ENCODE data around the gene TMED3. TPM values are rescaled to one million over a fixed set of nuclear protein-coding genes. Genes with fewer than 3 reads are reported as not detected.

TMED3 gene
- total and polyA plus RNA-seq, 10 donors: 28.2 to 76.6 (median 38.6) TPM

DNA sequence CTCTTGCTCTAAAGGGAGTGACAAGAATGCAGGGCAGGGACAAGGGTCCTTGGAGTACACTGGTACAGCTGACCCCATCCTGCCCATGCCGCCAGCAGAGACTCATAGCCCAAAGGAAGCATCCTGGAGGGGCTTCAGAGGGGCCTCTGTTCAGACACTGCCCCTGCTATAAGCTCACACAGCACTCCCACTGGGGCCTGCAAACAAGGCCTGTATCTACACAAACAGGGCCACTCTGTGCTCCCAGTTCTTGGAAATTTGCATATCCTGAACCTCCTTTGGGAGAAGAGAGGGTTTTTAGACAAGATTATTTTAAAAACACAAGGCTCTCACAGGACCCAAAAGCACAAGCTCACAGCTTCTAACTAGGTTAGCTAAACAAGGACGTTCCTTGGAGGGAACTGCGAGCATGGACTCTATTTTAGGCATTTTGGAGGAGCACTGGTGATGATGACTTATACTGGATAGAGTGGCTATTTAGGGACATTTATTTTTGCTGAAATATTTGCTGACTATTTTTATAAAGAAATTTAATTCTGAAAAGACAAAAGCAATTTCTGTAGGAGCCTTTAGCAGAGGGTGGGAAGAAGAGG is 44.8 kb upstream of the TMED3 start:
- 68 to 80% (median 68%) methylated on average over 3 of the region's 3 CpGs for WGBS, 5 donors
- intact Hi-C loops (cut with DNase I; ENCODE audit: low total_unique reads): no loop called here
- Histone ChIP-seq H3K9me3 (no peaks in the 10 kb centered on the region), H3K27me3 (replicated peaks in 1 of 7) (peaks cover 0 to 24% (median 0%) of the 10 kb centered on the region in 7 donors), H3K4me1 (no peaks in the 10 kb centered on the region), H3K4me3 (no peak overlapping the region), H3K36me3 (no peaks in the 10 kb centered on the region), H3K27ac (no peak overlapping the region)
- TF ChIP-seq POLR2AphosphoS5 (IDR thresholded peaks at IDR 0.05): no peak
- TF ChIP-seq, protein P1, sequence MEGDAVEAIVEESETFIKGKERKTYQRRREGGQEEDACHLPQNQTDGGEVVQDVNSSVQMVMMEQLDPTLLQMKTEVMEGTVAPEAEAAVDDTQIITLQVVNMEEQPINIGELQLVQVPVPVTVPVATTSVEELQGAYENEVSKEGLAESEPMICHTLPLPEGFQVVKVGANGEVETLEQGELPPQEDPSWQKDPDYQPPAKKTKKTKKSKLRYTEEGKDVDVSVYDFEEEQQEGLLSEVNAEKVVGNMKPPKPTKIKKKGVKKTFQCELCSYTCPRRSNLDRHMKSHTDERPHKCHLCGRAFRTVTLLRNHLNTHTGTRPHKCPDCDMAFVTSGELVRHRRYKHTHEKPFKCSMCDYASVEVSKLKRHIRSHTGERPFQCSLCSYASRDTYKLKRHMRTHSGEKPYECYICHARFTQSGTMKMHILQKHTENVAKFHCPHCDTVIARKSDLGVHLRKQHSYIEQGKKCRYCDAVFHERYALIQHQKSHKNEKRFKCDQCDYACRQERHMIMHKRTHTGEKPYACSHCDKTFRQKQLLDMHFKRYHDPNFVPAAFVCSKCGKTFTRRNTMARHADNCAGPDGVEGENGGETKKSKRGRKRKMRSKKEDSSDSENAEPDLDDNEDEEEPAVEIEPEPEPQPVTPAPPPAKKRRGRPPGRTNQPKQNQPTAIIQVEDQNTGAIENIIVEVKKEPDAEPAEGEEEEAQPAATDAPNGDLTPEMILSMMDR (IDR thresholded peaks at IDR 0.05 in 8 of 11, conservative IDR thresholded peaks at IDR 0.05 in 3 of 11): no peak
- TF ChIP-seq POLR2A (IDR thresholded peaks at IDR 0.05): no peak
- no peak for DNase-seq

DNA sequence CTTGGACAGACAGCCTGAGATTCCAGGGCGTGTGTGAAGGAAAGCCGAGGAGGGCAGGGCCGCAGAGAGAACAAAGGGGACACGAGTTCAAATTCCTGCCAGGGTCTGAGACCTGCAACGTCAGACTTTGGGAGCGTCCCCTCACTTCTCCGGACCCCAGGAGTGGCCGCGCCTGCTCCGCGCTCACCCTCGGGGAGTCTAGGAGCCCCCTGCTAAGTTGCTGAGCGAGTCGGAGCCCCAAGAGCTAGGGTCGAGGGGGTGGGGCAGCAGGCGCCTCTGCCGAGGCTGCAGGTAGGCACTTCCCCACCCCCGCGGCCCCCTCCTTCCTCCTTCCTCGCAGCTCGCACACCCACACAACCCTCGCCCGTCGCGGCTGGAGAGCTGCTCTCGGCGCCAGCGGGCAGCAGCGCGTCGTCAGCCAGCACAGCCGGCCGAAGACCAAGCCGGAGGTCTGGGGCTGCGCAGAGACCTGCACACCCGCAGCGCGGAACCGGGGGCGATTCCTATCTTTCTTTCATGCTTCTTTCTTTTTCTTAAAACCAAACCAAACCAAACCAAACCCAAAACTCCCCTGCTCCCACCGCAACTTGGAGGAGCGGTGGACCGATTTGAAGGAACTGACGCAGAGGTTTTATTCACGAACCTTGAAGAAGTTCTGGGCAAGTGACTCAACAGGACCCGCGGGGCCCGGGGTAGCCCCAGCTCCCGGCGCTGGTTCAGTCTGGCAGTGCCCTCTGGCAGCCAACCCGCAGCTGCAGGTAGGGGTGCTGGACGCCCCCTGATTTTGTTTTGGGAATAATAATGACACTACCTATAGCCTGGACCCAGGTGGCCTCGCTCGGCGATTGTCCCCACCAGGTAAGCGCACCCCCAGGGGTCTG is 28.3 kb upstream of the TMED3 start, which contains the start of gene ANKRD34C:
Gene ANKRD34C (plus strand): TSS at position 352 of the 881 bp plus-strand sequence. CDS start 10,563 bp downstream, outside the sequence.
- 10 to 17% (median 11%) methylated on average over 42 to 56 of the region's 56 CpGs for WGBS, 5 donors
- DNase-seq: no peak
- peaks cover 0 to 9% (median 0%) of the 10 kb centered on the region in 8 donors for H3K9me3 ChIP-seq
- H3K4me1 ChIP-seq: peaks cover 0 to 8% (median 0%) of the 10 kb centered on the region in 6 donors
- TF ChIP-seq POLR2AphosphoS5 (IDR thresholded peaks at IDR 0.05) (no peak), POLR2A (IDR thresholded peaks at IDR 0.05) (no peak)
- TF ChIP-seq, protein P1 (IDR thresholded peaks at IDR 0.05 in 8 of 11, conservative IDR thresholded peaks at IDR 0.05 in 3 of 11): no peak
- intact Hi-C loops (cut with DNase I; ENCODE audit: low total_unique reads): no loop called here
- H3K27ac ChIP-seq: no peak within 1 kb of the TSS
- no peaks in the 10 kb centered on the region for H3K36me3 ChIP-seq
- H3K4me3 ChIP-seq: peak within 1 kb of the TSS in 1 of 8 donors; percentile 21
- peaks cover 3 to 87% (median 38%) of the 10 kb centered on the region in 7 donors for H3K27me3 ChIP-seq (replicated peaks in 1 of 7)

DNA sequence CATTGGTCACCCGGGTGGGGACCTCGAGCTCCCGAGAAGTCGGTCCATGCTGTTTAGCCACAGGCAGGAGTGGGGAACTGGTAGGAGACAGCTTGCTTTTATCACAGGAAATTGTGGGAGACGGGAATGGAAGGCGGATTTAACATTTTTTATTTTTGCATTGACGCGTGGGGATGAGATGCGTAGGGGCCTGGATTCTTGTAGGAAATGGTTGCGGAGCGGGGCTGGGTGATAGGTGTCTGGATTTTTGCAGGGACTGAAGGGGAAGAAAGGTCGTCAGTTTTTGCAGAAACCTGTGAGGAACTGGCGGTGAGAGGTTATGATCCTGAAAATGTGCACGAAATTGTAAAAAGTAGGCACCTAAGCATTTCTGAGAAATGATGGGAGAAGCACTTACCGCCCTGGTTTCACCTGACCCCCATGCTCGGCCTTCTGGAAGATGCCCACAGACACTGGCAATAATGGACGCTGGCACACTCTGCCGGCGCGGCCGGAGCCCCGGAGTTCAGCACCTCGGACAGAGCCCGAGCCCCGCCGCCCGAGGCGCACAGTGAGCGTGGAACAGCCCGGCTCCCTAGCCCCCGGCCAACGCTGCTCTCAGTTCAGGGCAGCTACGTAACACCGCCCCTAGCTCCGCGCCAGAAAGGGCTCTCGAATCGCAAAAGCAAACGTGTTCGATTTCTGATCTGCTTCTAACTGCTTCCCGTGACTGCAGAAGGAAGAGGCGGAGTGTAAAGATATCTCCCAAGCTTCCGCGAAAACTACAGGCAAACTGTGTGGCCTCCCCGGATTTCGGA is 27.5 kb upstream of the TMED3 start:
- WGBS, 5 donors: 13 to 20% (median 14%) methylated on average over 40 to 46 of the region's 46 CpGs
- Histone ChIP-seq H3K27me3 (replicated peaks in 1 of 7) (peaks cover 3 to 95% (median 38%) of the 10 kb centered on the region in 7 donors), H3K27ac (no peak overlapping the region), H3K36me3 (no peaks in the 10 kb centered on the region), H3K9me3 (peaks cover 0 to 9% (median 0%) of the 10 kb centered on the region in 8 donors), H3K4me3 (peak overlapping the region in 1 of 8 donors; percentile 21), H3K4me1 (peaks cover 0 to 8% (median 0%) of the 10 kb centered on the region in 6 donors)
- intact Hi-C loops (cut with DNase I; ENCODE audit: low total_unique reads): no loop called here
- no peak for DNase-seq
- TF ChIP-seq POLR2A (IDR thresholded peaks at IDR 0.05) (no peak), POLR2AphosphoS5 (IDR thresholded peaks at IDR 0.05) (no peak)
- TF ChIP-seq, protein P1 (IDR thresholded peaks at IDR 0.05 in 8 of 11, conservative IDR thresholded peaks at IDR 0.05 in 3 of 11): no peak

Measured in spleen (tissue), 11 donors.